T-helper 1 cell treated with Interleukin-12 subunit alpha and Interleukin-12 subunit beta and Interleukin-4 antibody, amounts not matched to agents 30 μg/mL and 1 μg/mL, for 36 hours (primary cell): Measurements from ENCODE around the gene HYDIN.
"Not testable (repeated sequence)": the region's sequence is repeated elsewhere in the genome, so short reads cannot be mapped to it uniquely, and the experiment has no call there.

Experiments used
- H3K27ac Mint-ChIP-seq: one replicate; pipeline ENCODE4 v1.8.0; 2021; ENCODE audit warnings: mild to moderate bottlenecking, mixed read lengths
- H3K27me3 Mint-ChIP-seq: one replicate; pipeline ENCODE4 v1.8.0; 2021; ENCODE audit warnings: low read depth, mixed read lengths
- H3K36me3 Mint-ChIP-seq: one replicate; pipeline ENCODE4 v1.8.0; 2021; ENCODE audit warnings: low read depth, mixed read lengths
- H3K4me1 Mint-ChIP-seq: one replicate; pipeline ENCODE4 v1.8.0; 2021; ENCODE audit warnings: low read depth, mixed read lengths
- H3K4me3 Mint-ChIP-seq: one replicate; pipeline ENCODE4 v1.8.0; 2021; ENCODE audit warnings: mild to moderate bottlenecking, moderate library complexity, mixed read lengths
- H3K9me3 Mint-ChIP-seq: one replicate; pipeline ENCODE4 v1.8.0; 2021; ENCODE audit warnings: mixed read lengths

Gene HYDIN

DNA sequence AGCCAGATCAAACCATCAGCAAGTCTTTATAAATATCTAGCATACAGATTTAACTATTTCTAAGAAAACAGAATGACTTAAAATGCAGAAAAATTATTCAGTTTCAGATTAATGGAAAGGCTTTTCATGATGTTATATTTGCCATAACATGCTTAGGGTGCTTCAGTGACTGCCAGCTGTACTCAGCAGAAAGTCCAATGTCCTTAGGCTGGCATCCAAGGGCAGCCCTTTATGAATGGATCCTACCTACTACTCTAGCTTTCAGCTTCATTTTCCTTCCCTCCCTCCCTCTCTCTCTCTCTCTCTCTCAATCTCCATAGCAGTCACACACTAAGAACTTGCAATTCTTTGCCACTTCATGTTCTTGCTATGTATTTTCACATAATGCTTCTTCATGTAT, 124.6 kb downstream of the HYDIN start:
- not testable (repeated sequence) for H3K4me1 Mint-ChIP-seq, H3K4me3 Mint-ChIP-seq, H3K27ac Mint-ChIP-seq, H3K27me3 Mint-ChIP-seq, H3K36me3 Mint-ChIP-seq, H3K9me3 Mint-ChIP-seq

DNA sequence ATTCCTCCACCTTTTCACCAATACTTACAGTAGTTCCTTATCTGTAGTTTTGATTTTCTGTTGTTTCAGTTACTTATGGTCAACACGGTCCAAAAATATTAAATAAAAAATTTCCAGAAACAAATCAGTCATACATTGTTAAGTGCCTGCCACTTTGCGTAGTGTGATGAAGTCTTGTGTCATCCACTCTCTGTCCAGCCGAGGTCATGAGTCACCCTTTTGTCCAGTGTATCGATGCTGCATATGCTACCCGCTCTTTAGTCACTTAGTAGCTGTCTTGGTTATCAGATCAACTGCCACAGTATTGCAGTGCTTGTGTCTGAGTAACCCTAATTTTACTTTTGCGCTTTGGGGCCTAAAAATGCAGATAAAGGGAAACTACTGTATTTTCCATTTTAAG, 146.9 kb downstream of the HYDIN start:
- not testable (repeated sequence) for H3K27me3 Mint-ChIP-seq, H3K4me3 Mint-ChIP-seq, H3K27ac Mint-ChIP-seq, H3K4me1 Mint-ChIP-seq, H3K9me3 Mint-ChIP-seq, H3K36me3 Mint-ChIP-seq

DNA sequence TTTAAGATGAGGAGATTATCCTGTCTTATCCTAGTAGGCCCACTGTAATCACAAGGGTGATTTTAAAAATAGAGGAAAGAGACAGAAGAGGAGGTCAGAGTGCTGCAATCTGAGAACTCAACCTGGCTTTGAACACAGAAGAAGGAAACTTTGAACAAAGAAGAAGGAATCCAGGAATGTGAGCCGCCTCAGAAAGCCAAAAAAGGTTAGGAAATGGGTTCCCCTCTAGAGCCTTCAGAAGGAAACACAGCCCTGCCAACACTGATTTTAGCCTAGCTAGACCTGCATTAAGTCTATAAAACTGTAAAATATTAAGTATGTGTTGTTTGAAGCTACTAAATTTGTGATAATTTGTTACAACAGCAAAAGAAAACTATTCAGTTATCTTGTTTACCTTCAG, 149.7 kb downstream of the HYDIN start:
- not testable (repeated sequence) for H3K27me3 Mint-ChIP-seq, H3K27ac Mint-ChIP-seq, H3K9me3 Mint-ChIP-seq, H3K4me1 Mint-ChIP-seq, H3K4me3 Mint-ChIP-seq, H3K36me3 Mint-ChIP-seq

DNA sequence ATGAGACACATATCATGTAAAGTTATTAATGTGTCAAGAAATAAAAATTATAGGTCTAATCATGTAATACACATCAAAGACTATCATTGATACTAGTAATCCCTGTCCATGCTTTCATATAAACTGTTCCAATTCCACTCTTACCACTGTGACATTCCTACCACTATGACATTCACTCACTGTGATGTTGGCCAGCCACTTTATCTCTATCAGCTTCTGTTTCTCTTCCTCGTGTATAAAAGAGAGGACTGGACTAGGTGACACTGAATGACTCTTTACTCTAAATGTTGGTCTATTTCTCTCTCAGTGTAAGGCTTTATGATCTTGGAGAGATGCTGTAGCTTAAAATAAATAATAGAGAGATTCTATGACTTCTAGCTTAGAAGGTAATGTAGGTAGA, 150.3 kb downstream of the HYDIN start:
- H3K4me3 Mint-ChIP-seq, H3K27ac Mint-ChIP-seq, H3K4me1 Mint-ChIP-seq, H3K36me3 Mint-ChIP-seq, H3K9me3 Mint-ChIP-seq, H3K27me3 Mint-ChIP-seq: not testable (repeated sequence)

DNA sequence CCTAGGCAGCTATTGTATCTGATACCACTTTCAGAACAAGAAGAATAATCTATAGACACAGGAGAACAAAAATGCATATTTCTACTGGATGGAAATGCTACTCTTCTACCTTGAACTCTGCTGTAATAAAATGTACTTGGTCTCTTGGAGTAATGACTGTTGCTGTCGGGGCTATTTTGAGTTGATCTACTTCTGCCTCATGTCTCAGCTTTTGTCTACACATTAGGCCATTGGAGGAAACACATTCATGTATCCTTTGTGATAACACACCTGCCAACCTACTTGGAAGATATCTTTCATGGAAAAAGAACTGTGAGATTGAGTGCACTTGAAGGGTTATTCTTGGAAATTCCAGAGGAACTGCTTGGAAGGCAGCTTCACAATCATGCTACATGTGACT, 159.9 kb downstream of the HYDIN start:
- not testable (repeated sequence) for H3K27ac Mint-ChIP-seq, H3K36me3 Mint-ChIP-seq, H3K4me1 Mint-ChIP-seq, H3K4me3 Mint-ChIP-seq, H3K9me3 Mint-ChIP-seq, H3K27me3 Mint-ChIP-seq

DNA sequence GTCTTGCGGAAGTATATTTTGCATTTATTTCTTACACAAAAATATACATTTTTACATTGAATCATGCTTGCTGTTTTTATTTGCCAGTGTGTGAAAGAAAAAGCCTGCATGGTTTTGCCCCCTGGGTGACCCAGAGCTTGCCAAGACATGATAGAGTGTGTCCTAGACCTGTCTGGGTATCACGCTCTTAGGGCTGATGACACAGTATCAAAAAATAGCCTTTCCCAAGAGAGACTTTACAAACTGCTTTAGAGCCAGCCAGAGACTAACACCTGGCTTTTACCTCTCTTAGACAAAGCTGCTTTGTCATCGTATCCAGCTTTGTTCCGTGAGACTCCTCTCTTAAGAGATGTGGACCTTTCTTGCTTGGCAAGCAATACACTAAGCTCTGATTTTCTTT, 160.7 kb downstream of the HYDIN start:
- not testable (repeated sequence) for H3K36me3 Mint-ChIP-seq, H3K4me3 Mint-ChIP-seq

DNA sequence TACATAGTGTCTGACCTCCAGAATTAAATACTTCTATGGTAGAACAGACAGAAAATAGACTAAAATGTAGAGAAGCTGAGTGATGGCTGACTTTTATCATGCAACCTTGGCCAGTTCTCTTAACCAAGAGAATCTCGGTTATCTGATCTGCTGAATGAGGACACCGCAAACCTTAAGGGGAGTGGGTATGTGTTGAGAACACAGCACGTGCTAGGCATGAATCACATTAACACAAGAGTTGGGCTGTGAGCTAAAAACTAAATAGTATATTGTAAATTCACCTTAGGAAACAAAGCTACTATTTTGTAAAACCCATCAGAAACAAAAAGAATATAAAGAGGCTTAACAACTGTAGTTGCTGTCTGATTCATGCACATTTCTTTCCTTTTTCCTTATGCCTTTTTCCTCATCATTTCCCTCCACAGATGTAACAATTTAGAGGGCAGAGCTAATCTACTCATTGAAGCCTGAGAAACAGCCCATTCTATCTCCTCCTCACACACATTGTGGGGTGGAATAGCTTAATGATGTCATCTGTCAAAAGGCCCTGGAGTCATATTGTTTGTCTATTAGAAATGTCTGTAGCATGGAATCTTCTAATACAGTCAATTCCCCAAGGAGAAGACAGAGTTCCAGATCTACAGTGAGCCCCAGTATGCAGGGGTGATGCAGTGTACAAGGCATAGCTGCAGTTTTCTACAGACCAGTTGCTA, 176.5 kb downstream of the HYDIN start:
- not testable (repeated sequence) for H3K27ac Mint-ChIP-seq, H3K4me3 Mint-ChIP-seq, H3K9me3 Mint-ChIP-seq

More for the DNA sequence above, 160.7 kb downstream of the HYDIN start:
- H3K27me3 Mint-ChIP-seq, H3K4me1 Mint-ChIP-seq, H3K27ac Mint-ChIP-seq, H3K9me3 Mint-ChIP-seq: not testable (repeated sequence)

DNA sequence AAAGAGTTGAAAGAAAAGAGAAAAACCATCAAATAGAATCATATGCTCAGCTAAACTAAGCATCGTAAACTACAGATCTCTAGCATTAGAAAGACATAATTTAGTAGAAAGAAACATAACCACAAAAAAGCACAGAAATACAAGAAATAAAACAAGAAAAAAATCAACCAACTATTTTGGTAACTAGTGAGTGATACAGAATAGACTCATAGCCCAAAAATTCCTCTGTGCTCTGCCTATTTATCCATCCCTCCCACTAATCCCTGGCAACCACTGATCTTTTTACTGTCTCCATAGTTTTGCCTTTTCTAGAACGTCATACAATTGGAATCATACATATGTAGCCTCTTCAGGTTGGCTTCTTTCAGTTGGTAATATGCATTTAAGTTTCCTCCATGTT, 180.2 kb downstream of the HYDIN start:
- H3K4me3 Mint-ChIP-seq, H3K9me3 Mint-ChIP-seq, H3K27me3 Mint-ChIP-seq, H3K36me3 Mint-ChIP-seq, H3K27ac Mint-ChIP-seq, H3K4me1 Mint-ChIP-seq: not testable (repeated sequence)

More for the DNA sequence above, 176.5 kb downstream of the HYDIN start:
- not testable (repeated sequence) for H3K36me3 Mint-ChIP-seq, H3K27me3 Mint-ChIP-seq, H3K4me1 Mint-ChIP-seq

DNA sequence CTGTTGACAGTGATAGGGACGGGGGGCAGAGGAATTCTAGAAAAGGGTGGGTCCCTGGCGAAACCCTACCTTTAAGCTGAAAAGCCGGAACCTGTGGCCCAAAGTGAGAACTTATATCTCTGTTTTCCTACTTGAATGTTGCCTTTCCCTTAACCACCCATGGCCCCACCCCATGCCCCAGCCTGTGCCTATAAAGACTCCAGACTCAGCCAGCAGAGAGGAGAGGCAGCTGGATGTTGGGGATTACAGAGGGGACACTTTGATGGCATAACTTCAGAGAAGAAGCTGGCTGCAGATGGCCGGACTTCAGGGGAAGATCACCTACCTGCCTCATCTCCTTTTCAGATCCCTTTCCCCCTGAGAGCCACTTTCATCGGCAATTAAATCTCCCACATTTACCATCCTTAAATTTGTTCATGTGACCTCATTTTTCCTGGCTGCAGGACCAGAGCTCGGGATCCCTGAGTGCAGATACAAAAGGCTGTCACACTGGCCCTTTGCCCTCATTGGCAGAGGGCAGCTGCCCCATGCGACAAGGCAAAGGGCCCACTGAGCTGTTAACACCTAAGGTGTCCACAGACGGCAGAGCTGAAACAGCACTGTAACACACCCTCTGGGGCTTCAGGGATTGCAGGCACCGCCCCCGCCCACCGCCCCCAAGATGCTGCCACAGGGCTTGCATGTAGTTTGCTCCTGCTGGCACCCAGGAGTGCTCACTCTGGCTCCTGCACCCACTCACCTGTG, 191.0 kb downstream of the HYDIN start:
- not testable (repeated sequence) for H3K27ac Mint-ChIP-seq, H3K4me3 Mint-ChIP-seq, H3K9me3 Mint-ChIP-seq, H3K4me1 Mint-ChIP-seq, H3K36me3 Mint-ChIP-seq, H3K27me3 Mint-ChIP-seq

DNA sequence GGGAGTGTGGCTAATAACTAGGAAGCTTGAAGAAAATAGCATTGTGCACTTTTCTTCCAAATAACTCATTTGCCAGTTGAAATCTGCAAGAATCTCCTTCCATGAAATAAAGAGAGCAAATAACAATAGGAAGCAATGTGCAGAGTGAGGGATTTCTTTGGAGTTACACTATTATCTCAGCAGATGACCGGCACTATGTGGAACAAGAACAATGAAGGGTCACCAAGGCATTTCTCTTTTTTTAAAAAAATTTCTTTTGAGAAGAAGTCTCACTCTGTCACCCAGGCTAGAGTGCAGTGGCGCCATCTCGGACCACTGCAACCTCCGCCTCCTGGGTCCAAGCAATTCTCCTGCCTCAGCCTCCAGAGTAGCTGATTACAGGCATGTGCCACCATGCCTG, 192.1 kb downstream of the HYDIN start:
- not testable (repeated sequence) for H3K4me1 Mint-ChIP-seq, H3K27ac Mint-ChIP-seq, H3K27me3 Mint-ChIP-seq, H3K36me3 Mint-ChIP-seq, H3K9me3 Mint-ChIP-seq, H3K4me3 Mint-ChIP-seq

DNA sequence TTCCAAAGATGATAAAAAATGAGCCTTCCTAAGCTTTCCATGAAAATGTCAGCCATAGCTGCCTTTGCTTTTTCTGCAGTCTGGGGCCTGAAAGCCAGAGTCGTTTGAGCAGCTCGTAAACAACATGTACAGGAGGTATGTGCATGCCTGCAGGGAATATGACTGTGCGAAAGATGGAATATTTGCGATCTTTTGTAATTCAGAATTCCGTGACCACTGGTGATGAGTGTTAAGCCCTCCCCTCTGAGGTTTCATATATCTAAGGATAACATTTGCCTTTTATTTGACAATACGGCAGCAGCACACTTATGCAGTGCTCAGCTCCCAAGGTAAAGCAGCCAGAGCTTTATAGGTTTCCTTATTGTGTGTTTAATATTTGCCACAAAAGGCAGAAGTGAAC, 192.5 kb downstream of the HYDIN start:
- H3K4me3 Mint-ChIP-seq, H3K9me3 Mint-ChIP-seq, H3K36me3 Mint-ChIP-seq, H3K27me3 Mint-ChIP-seq, H3K4me1 Mint-ChIP-seq, H3K27ac Mint-ChIP-seq: not testable (repeated sequence)

DNA sequence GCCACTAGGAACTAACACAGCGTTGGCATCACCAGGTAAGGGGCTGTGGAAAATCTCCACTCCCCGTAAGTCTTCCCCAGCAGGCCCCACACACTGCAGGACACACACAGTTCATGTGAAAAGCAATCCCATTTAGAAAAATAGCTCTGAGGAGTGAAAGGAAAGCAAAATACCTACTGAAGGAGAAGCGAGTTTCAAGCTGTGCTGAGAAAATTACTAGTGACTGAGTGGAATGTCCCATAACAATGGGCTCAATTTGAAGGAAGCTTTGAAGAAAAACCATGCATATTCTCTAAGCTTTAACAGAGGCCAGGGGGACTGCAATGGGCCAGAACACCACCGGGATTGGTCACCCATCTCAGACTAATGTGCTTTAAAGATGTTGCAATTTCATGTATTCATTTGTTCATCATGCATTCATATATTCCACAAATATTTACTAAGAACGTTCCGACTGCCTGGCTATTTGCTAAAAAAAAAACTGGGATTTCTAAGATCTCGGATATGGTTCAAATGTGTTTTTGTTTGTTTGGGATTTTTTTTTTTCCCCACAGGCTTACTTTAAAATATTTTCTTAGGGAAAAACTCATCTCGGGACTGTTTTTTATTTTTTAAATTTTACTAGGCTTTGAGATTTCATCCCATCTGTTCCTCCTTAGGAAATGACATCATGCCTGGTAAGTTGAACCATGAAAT, 202.3 kb downstream of the HYDIN start:
- not testable (repeated sequence) for H3K9me3 Mint-ChIP-seq, H3K27me3 Mint-ChIP-seq, H3K27ac Mint-ChIP-seq, H3K4me3 Mint-ChIP-seq, H3K4me1 Mint-ChIP-seq, H3K36me3 Mint-ChIP-seq

DNA sequence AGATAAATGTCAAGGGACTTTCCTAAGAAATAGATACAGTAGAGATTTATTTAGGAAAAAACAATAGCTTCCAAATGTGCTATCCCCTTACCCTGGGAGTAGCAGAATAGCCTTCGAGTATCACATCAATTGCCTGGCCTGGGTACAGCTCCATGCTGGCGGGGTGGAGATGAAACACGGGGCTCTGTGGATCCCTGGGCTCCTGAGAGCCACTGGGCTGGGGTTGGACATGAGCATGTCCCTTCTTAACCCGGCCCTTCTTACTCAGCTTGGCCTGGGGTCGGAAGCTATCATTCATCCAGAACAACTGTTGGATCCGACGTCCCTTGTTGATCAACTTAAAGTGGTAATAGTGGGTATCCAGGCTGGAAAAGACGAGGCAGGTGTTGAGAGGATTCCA, 203.0 kb downstream of the HYDIN start:
- not testable (repeated sequence) for H3K36me3 Mint-ChIP-seq, H3K4me3 Mint-ChIP-seq

DNA sequence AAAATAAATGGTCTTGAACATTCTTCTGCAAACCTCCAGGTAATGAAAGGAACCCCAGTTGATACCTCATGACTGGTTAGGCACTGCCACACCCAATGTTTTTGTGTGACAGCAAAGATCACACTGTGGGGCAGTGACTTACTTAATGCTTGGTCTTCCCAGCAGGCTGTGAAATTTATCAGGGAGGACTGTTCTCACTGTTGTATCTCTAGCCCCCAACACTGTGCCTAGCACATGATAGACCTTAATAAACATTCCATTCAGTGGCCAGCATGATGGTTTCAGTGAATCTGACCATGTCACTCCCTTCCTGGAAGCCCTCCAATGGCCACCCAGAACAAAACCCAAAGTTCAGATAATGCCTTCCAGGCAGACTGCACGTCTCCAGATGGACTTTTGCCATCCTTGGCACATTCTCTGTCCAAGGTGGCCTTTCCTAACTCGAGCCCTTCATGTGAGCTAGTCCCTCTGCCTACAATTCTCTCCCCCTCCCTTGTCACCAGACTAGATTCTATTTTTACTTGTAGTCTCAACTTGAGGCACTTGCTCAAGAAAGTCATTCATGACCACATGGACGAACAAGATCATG, 206.6 kb downstream of the HYDIN start:
- not testable (repeated sequence) for H3K36me3 Mint-ChIP-seq, H3K27me3 Mint-ChIP-seq, H3K27ac Mint-ChIP-seq, H3K4me1 Mint-ChIP-seq, H3K4me3 Mint-ChIP-seq, H3K9me3 Mint-ChIP-seq

More for the DNA sequence above, 203.0 kb downstream of the HYDIN start:
- H3K9me3 Mint-ChIP-seq, H3K27ac Mint-ChIP-seq, H3K4me1 Mint-ChIP-seq, H3K27me3 Mint-ChIP-seq: not testable (repeated sequence)

DNA sequence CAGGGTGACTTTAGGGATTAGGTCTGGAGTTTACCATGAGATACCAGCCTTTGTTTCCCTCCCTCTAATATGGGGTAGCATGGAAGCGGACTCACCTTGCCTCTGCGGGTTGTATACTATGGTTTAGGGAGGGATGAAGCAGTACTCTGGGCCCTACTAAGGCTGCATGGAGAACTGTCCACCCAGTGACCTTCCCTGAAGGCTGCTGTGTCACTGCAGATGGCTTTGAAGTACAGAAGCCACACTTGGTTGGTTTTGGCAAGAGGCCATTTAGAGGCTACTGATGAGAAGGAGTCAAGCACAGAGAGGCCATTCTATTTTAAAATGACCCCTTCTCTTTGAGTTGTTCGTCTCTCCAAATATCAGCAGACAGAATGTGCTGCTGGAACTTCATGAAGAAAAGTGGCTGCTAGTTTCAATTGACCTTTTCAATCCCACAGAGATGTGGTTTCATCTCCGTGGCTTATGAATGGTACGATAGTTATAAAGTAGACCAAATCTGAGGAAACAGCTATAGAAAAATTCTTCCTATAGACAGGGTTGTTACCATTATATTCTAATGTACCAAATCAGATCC, 208.5 kb downstream of the HYDIN start:
- not testable (repeated sequence) for H3K36me3 Mint-ChIP-seq, H3K4me1 Mint-ChIP-seq, H3K27me3 Mint-ChIP-seq, H3K9me3 Mint-ChIP-seq, H3K27ac Mint-ChIP-seq, H3K4me3 Mint-ChIP-seq
